ENCODE data around the gene ZNF385B.
A peak's percentile ranks its signal among the peaks of the same experiment; 100 is the strongest.

ZNF385B gene

DNA sequence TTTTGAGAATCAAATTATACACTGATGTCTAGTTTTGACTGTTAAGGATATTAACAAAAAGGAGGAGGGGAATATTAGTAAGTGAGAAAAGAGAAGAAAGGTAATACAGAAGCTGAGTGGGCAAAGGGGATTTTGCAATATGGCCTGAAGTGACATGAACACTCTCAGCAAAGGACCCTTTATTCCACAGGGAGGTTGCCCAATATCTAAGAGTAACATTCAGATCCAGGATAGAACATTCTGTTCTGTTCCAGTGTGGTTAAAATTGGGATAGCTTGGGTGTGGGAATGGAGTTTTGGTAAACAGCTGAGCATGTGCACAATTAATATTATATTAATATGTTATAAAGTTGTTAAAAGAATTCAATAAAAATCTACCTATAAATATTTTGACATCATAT is 120.1 kb downstream of the ZNF385B start:
- no peak for DNase-seq

DNA sequence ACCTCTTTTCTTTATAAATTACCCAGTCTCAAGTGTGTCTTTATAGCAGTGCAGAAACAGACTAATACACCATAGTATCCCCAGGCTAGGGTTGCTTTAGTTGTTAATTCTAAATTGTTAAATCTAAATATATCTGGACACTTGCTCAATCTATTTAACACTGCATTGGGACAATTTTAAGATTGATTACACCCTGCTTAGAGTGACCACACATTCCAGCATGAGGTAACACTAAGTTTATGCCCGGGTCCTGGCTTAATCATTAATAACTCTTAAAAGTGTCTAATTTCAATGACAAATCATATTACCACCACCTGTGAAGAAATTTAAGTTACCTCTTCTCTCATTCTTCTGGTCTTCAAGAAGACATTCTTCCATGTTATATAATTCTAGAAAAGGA is 131.4 kb downstream of the ZNF385B start:
- DNase-seq, result no peak

GRCh38 chr2:179726461-179727180 is 134.8 kb downstream of the ZNF385B start:
- DNase-seq, result no peak

- no peak for DNase-seq
Observed at GRCh38 chr2:179724403-179724802, 137.0 kb downstream of the ZNF385B start.

- DNase-seq, result no peak
Observed at GRCh38 chr2:179720173-179720772, 141.1 kb downstream of the ZNF385B start.

DNA sequence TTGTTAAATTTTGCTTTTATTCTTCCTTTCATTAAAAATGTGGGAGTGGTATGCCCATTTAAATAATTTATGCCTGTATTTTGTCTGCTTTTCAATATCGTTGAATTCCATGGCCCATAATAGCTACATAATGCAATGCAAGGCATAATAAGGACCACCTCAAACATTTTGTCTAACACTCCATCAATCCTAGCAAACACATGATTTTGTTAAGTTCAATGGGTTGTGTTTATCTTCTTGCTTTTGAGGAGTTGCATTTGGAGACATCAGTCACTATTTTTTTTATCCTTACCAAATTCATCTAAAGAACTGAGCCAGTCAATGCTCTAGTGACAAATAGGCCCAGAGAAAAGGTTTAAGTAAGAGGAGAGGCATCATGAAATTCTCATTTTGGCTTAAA is 145.5 kb downstream of the ZNF385B start:
- no peak for DNase-seq

- DNase-seq, result no peak
Observed at GRCh38 chr2:179715196-179715595, 146.2 kb downstream of the ZNF385B start.

- no peak for DNase-seq
Observed at GRCh38 chr2:179712825-179713224, 148.6 kb downstream of the ZNF385B start.

DNA sequence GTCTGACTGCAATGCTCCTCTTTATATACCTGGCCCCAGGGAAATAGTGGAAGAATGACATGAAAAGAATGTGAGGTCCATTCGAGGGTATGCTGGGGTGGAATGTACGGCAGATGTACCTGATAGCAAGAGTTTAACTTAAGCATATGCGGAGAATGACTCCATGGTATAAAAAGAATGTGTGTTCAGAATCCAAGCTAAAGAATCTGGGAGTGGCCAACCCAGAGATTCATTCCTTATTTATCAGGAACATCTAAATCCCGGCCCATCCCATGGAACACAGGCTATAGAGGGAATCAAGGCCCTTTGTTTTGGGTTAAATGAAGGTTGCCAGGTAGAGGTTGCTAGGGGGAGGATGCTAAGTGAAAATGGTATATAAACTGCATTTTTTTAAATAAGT is 150.0 kb downstream of the ZNF385B start:
- no peak for DNase-seq

GRCh38 chr2:179703702-179704101 is 157.7 kb downstream of the ZNF385B start:
- no peak for DNase-seq

DNA sequence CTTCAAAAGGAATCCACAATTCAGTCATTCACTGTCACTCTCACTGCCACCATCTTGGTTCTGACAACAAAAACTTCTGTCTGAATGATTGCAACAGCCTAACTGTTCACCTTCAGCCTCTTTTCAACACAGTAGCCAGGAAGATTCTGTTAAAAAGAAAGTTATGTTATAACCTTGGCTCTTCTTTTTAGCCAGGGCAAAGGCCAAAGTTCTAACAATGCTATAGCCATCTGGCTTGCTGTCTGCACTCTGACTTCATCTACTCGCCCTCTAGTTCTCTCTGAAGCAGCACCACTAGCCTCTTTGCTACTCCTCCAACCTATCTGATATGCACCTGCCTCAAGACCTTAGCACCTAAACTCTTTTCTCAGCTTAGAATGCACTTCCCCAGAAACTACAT is 158.5 kb downstream of the ZNF385B start:
- no peak for DNase-seq

- DNase-seq, result no peak
Observed at GRCh38 chr2:179701524-179702110, 159.8 kb downstream of the ZNF385B start.

- DNase-seq, result no peak
Observed at GRCh38 chr2:179695486-179695885, 165.9 kb downstream of the ZNF385B start.

GRCh38 chr2:179694963-179695362 is 166.4 kb downstream of the ZNF385B start:
- no peak for DNase-seq

DNA sequence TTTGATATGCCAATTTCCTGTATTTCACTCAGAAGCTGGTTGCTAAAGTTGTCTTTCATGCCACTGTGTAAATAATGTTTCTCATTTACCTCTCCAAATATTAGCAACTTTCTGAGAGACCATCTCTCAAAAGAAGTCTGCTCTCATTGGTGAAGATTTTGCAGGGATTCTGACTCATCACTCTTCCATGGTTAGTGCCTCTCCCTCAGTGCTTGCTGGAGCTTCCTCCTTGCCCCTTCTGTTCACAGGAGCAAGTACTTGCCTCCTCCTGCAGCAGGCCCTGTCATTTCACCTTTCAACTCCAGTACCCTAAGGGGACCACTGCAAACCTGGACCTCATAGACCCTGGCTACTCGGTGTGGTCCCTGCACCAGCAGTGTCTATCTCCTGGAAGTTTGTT is 168.8 kb downstream of the ZNF385B start:
- DNase-seq, result no peak

DNA sequence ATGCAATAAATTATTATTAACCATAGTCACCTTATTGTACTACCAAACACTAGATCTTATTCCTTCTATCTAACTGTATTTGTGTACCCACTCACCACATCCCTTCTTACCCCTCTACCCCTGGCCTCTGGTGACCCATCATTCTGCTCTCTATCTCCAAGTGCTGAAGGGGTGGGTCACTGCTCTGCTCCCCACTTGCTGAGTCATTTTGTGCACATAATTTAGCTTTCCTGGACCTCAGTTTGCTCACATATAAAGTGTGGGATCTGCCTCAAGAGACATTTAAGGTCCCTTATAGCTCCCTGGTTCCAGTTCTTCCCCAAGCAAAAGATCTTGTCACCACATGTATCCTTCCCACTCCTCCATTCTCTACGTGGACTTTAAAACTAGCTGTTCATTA is 169.4 kb downstream of the ZNF385B start:
- DNase-seq, result no peak

DNA sequence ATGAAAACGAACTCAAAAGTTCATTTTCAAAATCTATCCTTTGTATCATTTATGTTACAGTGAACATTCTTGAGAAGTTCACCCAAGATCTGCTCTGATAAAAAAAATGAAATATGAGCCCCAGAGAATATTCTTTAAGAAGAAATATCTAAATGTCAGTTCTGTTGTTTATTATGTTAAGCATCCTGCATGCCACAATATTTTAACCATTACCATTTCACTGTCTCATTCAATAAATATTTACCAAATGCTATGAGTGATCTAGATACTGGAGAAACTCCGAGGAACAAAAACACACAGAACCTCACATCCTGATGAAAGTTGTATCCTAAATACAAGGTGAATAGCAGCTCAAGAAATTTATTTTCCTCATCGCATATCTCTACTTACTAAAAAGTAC is 170.2 kb downstream of the ZNF385B start:
- DNase-seq, result no peak

GRCh38 chr2:179686718-179687342 is 174.6 kb downstream of the ZNF385B start:
- no peak for DNase-seq

GRCh38 chr2:179686069-179686468 is 175.3 kb downstream of the ZNF385B start:
- no peak for DNase-seq

DNA sequence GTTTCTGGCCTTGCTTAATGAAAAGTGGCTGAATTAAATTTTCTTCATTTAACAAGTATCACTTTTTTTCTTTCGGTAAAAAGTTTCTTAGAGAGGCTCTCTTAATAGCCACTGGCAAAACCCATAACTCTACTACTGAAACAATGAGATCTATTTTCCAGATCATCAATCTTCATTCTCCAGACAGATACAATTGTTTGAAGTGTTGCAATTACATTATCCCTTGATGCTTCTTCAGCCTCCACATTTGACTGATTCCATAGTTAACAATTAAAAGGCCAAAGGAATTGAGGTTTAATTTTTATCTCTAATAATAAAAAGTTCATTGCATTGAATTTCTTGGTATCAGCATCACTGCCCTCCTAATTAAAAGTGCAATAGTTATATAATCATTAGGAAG is 176.3 kb downstream of the ZNF385B start:
- DNase-seq, result no peak

DNA sequence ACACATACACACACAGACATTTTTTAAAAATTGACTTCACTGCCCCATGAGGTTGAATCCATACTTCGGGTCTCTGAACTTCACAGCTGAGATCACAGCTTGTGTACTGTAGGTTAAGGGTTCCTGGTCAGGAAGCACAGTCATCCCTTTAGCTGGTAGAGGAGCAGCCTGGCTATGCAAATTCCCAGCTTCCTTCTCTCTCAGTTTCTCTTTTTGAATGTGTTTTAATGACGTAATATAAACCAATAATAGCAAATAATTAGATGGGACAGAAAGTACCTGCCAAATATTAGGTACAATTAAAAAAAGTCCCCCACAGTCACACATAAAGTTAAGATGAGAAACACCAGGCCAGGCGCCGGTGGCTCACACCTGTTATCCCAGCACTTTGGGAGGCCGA is 178.7 kb downstream of the ZNF385B start:
- DNase-seq, result no peak

- DNase-seq, result no peak
Observed at GRCh38 chr2:179677746-179678505, 183.5 kb downstream of the ZNF385B start.

- peak; percentile 42 for DNase-seq
Observed at GRCh38 chr2:179677077-179677688, 184.2 kb downstream of the ZNF385B start.

Data from MV-4-11 (cell line).